ENCODE data around the gene TMCO4. TPM values are rescaled to one million over a fixed set of nuclear protein-coding genes. Genes with fewer than 3 reads are reported as not detected.

The TMCO4 gene
- total RNA-seq, 4 donors from 2014 or later: 22.5 to 26.2 (median 23.8) TPM

DNA sequence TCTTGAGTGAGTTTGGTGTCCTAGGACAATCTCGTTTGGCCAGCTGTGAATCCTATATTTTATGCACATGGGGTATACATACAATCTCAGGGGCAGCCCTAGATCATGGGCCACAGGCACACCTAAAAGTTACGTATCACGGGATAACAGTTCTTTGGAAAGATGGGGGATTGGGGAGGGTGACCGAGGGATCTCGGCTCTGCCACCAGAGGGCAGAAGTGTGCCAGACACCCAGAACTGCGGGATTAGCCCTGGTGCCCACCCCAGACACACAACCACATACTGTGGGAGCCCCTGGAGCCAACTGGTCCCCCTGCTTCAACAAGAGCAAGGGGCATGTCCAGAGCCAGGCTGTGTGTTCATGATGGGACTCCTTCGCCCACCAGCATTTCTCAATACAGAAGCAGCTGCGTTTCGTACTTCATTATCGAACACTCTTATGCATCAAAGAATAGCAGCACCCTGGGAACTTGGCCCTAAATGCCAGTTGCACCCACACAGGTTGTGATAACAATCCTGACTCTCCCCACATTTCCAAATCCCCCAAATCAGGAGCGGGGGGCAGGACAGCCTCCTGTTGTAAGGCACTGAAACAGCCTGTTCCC lies 37.4 kb downstream of the TMCO4 start:
- TF ChIP-seq CTCF (IDR thresholded peaks at IDR 0.05; ENCODE audit: low read depth): no peak

DNA sequence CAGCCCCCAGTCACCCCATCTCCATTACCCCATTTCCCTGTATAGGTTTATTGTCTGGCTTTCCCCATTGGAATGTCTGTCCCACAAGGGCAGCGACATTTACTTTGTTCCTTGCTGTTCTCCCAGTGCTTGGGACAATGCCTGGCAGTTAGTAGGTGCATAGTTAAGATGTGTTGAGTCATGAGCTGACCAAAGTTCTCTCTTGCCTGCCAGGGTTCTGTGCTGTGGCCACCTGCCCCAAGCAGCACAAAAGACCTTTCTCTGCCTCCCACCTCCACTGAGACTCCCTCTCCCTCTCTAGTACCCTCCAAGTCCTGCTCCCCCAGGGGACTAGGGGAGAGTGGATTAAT lies 40.0 kb downstream of the TMCO4 start:
- TF ChIP-seq CTCF (IDR thresholded peaks at IDR 0.05; ENCODE audit: low read depth): no peak

GRCh38 chr1:19758227-19758830 lies 41.4 kb downstream of the TMCO4 start:
- TF ChIP-seq CTCF (IDR thresholded peaks at IDR 0.05; ENCODE audit: low read depth): no peak

GRCh38 chr1:19757641-19758040 lies 42.1 kb downstream of the TMCO4 start:
- TF ChIP-seq CTCF (IDR thresholded peaks at IDR 0.05; ENCODE audit: low read depth): no peak

DNA sequence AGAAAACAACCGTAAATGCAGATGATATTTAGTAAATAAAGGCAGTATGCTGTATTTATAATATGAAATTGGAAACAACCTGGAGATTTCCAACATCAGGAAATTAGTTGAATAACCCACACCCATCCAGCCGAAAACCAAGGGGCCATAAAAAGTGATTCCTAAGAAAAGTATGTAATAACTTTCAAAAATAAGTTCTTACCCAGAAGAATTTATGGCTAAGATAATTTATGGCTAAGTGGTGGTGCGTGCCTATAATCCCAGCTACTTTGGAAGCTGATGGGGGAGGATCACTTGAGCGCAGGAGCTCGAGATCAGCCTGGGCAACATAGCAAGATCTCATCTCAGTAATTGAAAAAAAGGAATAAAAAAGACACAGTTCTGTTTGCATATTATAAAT lies 43.2 kb downstream of the TMCO4 start:
- TF ChIP-seq CTCF (IDR thresholded peaks at IDR 0.05; ENCODE audit: low read depth): no peak

GRCh38 chr1:19754482-19754881 lies 45.2 kb downstream of the TMCO4 start:
- no peak for TF ChIP-seq CTCF (IDR thresholded peaks at IDR 0.05; ENCODE audit: low read depth)

GRCh38 chr1:19752083-19752696 lies 47.5 kb downstream of the TMCO4 start:
- TF ChIP-seq CTCF (IDR thresholded peaks at IDR 0.05; ENCODE audit: low read depth): no peak

All from subcutaneous adipose tissue (tissue), 4 donors.